Psoas muscle (tissue), 8 donors: ENCODE data around the gene TRIM73. TPM values are rescaled to one million over a fixed set of nuclear protein-coding genes. Genes with fewer than 3 reads are reported as not detected.
"Not testable (repeated sequence)": the region's sequence is repeated elsewhere in the genome, so short reads cannot be mapped to it uniquely, and the experiment has no call there.

Experiments used
- ATAC-seq, 4 donors: fragments of 200-7000 bp; cut with Tn5 transposase; one replicate each; pipeline ENCODE4 v1.9.1; 2020; ENCODE audit warnings: moderate library complexity in 3 of 4, mild to moderate bottlenecking in 2 of 4
- DNase-seq, 2 donors: peaks; one replicate each; pipeline ENCODE4 v3.0.0-alpha.2; 2020
- H3K27ac ChIP-seq: fragments of 200-600 bp; one replicate; pipeline ENCODE4 v1.8.0; 2022
- H3K27me3 ChIP-seq, 3 donors: fragments of 200-600 bp in 1 of 3; one replicate each; pipeline versions ENCODE4 v1.6.1 to v1.8.0; 2013 to 2022; ENCODE audit warnings: low read length in 2 of 3, mild to moderate bottlenecking in 2 of 3, moderate library complexity in 1 of 3; ENCODE audit not compliant: insufficient read depth in 3 of 3
- H3K36me3 ChIP-seq, 2 donors: fragments of 200-600 bp in 1 of 2; one replicate each; pipeline versions ENCODE4 v1.6.1 to v1.8.0; 2013 to 2022; ENCODE audit warnings: low read depth in 1 of 2, mild to moderate bottlenecking in 1 of 2, moderate library complexity in 1 of 2; ENCODE audit not compliant: insufficient read depth in 1 of 2
- H3K4me1 ChIP-seq: fragments of 200-600 bp; one replicate; pipeline ENCODE4 v1.8.0; 2022
- H3K4me3 ChIP-seq: fragments of 200-600 bp; one replicate; pipeline ENCODE4 v1.8.0; 2022; ENCODE audit warnings: mild to moderate bottlenecking
- H3K9me3 ChIP-seq: fragments of 200-600 bp; one replicate; pipeline ENCODE4 v1.8.0; 2022
- CTCF ChIP-seq: fragments of 200-600 bp; IDR thresholded peaks from one replicate; pipeline ENCODE4 v1.8.0; 2022; ENCODE audit warnings: antibody characterized with exemption
- WGBS, 3 donors: extraction: QIAGEN DNeasy Blood & Tissue Kit; methylation state at CpG; one replicate each; pipeline versions ENCODE4 v1.1.6 to v1.1.7; 2013; 5-methylcytosine and 5-hydroxymethylcytosine counted together
- intact Hi-C, 2 donors: fragments of 100-400 bp; cut with DNase I; formaldehyde crosslinking; loops; one replicate each; pipeline versions ENCODE4 v1.11.0 to v1.14.2; 2022
- polyA plus RNA-seq, 3 donors: library from polyadenylated mRNA; stranded (reverse); fragments of 200-250 nt; gene quantifications; one replicate each; pipeline ENCODE4 v1.2.3, GENCODE V29; 2013
- total RNA-seq, 4 donors: library from RNA; stranded (reverse); fragmentation: NEBNext Ultra II Directional in 2 of 4; extraction: Animal tissue kit (Norgen Biotek cat#: 25700) in 2 of 4; gene quantifications; one replicate each; pipeline versions ENCODE4 v1.2.1 to v1.2.4, GENCODE V29; 2021 to 2023
- donor health status: healthy with polysubstance abuse.
- donor health status: DM: no; HTN: no; CAD: no; lungs with moderate emphysema.
- donor health status: Bipolar disorder and iron deficiency.
- donor health status: healthy.
- donor health status: DM: yes; HTN: yes; CAD: no.
- donor health status: DM: no; HTN: no; CAD: no.
- donor health status: DM: no; HTN: no; CAD: no.
- donor health status: DM: yes; HTN: yes; CAD: no.

Gene TRIM73
- total and polyA plus RNA-seq, 7 donors: 0.13 to 0.92 (median 0.40) TPM; not detected in 1

- H3K27me3 ChIP-seq, H3K4me1 ChIP-seq, intact Hi-C loops, H3K9me3 ChIP-seq, DNase-seq: not testable (repeated sequence)
- Histone ChIP-seq H3K36me3 (peaks cover 0 to 34% of the 10 kb centered on the region in 2 donors), H3K27ac (peak overlapping the region; percentile 86), H3K4me3 (peak overlapping the region; percentile 71)
- ATAC-seq: peak; percentile 96 to 98 (median 98)
- 0 to 1% (median 0%) methylated on average over 19 to 42 of the region's 76 CpGs for WGBS, 3 donors
Measured at GRCh38 chr7:75442465-75443111, 47.2 kb downstream of the TRIM73 start.

- H3K4me1 ChIP-seq, H3K36me3 ChIP-seq, H3K4me3 ChIP-seq, H3K9me3 ChIP-seq, H3K27me3 ChIP-seq, H3K27ac ChIP-seq, intact Hi-C loops, ATAC-seq, DNase-seq: not testable (repeated sequence)
- WGBS, 3 donors: 71 to 82% (median 72%) methylated on average over 3 of the region's 5 CpGs
Measured at GRCh38 chr7:75449946-75450345, 54.5 kb downstream of the TRIM73 start.

GRCh38 chr7:75452494-75452955 lies 57.1 kb downstream of the TRIM73 start:
- not testable (repeated sequence) for H3K27ac ChIP-seq

More at GRCh38 chr7:75452494-75452955, 57.1 kb downstream of the TRIM73 start:
- H3K36me3 ChIP-seq, H3K4me1 ChIP-seq, H3K4me3 ChIP-seq, H3K9me3 ChIP-seq, intact Hi-C loops, H3K27me3 ChIP-seq, DNase-seq: not testable (repeated sequence)
- 5 to 20% (median 6%) methylated on average over 3 of the region's 4 CpGs for WGBS, 3 donors
- peak; percentile 50 for TF ChIP-seq CTCF
- peak; percentile 77 to 86 (median 78) for ATAC-seq

Other genes starting within 250 kb of the TRIM73 start
- 10 to 100 TPM; 19.4 to 29.3 (median 23.1) TPM for gene POM121C, start 90.7 kb downstream of the TRIM73 start, total RNA-seq
- 10 to 100 TPM in 1 of 3 donors, 1 to 10 TPM in 2; 7.9 to 18.8 (median 9.2) TPM for gene POM121C, start 90.7 kb downstream of the TRIM73 start, polyA plus RNA-seq
- gene SPDYE5, start 96.7 kb downstream of the TRIM73 start, total RNA-seq: under 1 TPM in 1 of 4 donors, not detected in 3; 0.28 TPM
- gene SPDYE5, start 96.7 kb downstream of the TRIM73 start, polyA plus RNA-seq: under 1 TPM in 1 of 3 donors, not detected in 2; 0.01 TPM